HepG2 (cell line): ENCODE results near the gene BUB1B. TPM values are rescaled to one million over a fixed set of nuclear protein-coding genes. Genes with fewer than 3 reads are reported as not detected.

Experiments used
- ATAC-seq: fragments of 200-7000 bp; cut with Tn5 transposase; 3 replicates; pipeline ENCODE4 v1.9.1; 2020; ENCODE audit warnings: mild to moderate bottlenecking, moderate library complexity
- BruUV-seq: library from RNA; stranded (reverse); fragments of 400-500 nt; replicated peaks from 2 replicates; lab custom pipeline; 2021; lab: Mats Ljungman, UMichigan
- CTCF ChIA-PET: fragments of 300-600 bp; formaldehyde crosslinking; extraction: SDS; loops from one replicate; lab custom pipeline; 2021; ENCODE audit warnings: low total read pairs, inconsistent platforms, low intra/inter-chr PET ratio; lab: Yijun Ruan, JAX
- POLR2A ChIA-PET: fragments of 350-600 bp; sonication (Branson Sonifier 250); formaldehyde crosslinking; loops from one replicate; lab custom pipeline; 2020; ENCODE audit warnings: antibody characterized with exemption, inconsistent platforms; lab: Yijun Ruan, JAX
- DNase-seq: peaks from one replicate; pipeline ENCODE4 v3.0.0-alpha.2; 2015; ENCODE audit warnings: low spot score
- FAIRE-seq: peaks from 3 replicates; lab custom pipeline; 2011; peaks lifted over from hg19 to GRCh38; lab: Jason Lieb, UNC
- H2AFZ ChIP-seq: one replicate; pipeline ENCODE4 v1.6.1; 2011; ENCODE audit warnings: low read length, inconsistent platforms
- H3K27ac ChIP-seq: fragments of 300-600 bp; 3 replicates; pipeline ENCODE4 v1.8.0; 2011; ENCODE audit warnings: mixed run types, mild to moderate bottlenecking, mixed read lengths, low read length, inconsistent platforms; ENCODE audit not compliant: insufficient read depth; ENCODE audit errors: extremely low read length
- H3K27me3 ChIP-seq, 2 experiments: fragments of 200-600 bp in 1 of 2; 2 replicates in 1 of 2; 3 replicates in 1 of 2; pipeline versions ENCODE4 v1.6.0 to v1.8.0; 2011; ENCODE audit warnings: low read length in 2 of 2, mild to moderate bottlenecking in 2 of 2, moderate library complexity in 2 of 2, inconsistent platforms in 1 of 2; ENCODE audit not compliant: insufficient read depth in 2 of 2, control insufficient read depth in 1 of 2
- H3K36me3 ChIP-seq, 2 experiments: fragments of 200-600 bp in 1 of 2; replicated peaks in 1 of 2; 2 replicates in 1 of 2; 3 replicates in 1 of 2; pipeline versions ENCODE4 v1.5.1 to v1.8.0; 2011; ENCODE audit warnings: low read length in 2 of 2, inconsistent platforms in 1 of 2; ENCODE audit not compliant: insufficient read depth in 2 of 2, control insufficient read depth in 1 of 2
- H3K4me1 ChIP-seq: 2 replicates; pipeline ENCODE4 v1.5.1; 2012; ENCODE audit warnings: low read length, inconsistent platforms; ENCODE audit not compliant: insufficient read depth
- H3K4me2 ChIP-seq: 2 replicates; pipeline ENCODE4 v1.6.0; 2011; ENCODE audit warnings: low read depth, low read length, inconsistent platforms
- H3K4me3 ChIP-seq, 3 experiments: fragments of 200-600 bp in 1 of 3; sonication (generic), shearing (Covaris generic) in 1 of 3; replicated peaks in 1 of 3; 2 replicates each; pipeline ENCODE4 v1.5.1; 2011 to 2016; ENCODE audit warnings: low read length in 3 of 3, inconsistent platforms in 2 of 3, low read depth in 2 of 3, mild to moderate bottlenecking in 2 of 3, control low read depth in 1 of 3, mixed read lengths in 1 of 3; ENCODE audit not compliant: insufficient read depth in 1 of 3
- H3K79me2 ChIP-seq: one replicate; pipeline ENCODE4 v1.6.1; 2011; ENCODE audit warnings: low read length, inconsistent platforms; ENCODE audit not compliant: insufficient read depth
- H3K9ac ChIP-seq: 2 replicates; pipeline ENCODE4 v1.6.0; 2011; ENCODE audit warnings: mild to moderate bottlenecking, low read depth, low read length, inconsistent platforms; ENCODE audit not compliant: insufficient read depth
- H3K9me3 ChIP-seq: 2 replicates; pipeline ENCODE4 v1.5.1; 2012; ENCODE audit warnings: mild to moderate bottlenecking, low read length
- H4K20me1 ChIP-seq: 2 replicates; pipeline ENCODE4 v1.6.0; 2011; ENCODE audit warnings: inconsistent platforms, mild to moderate bottlenecking, low read length, moderate library complexity; ENCODE audit not compliant: insufficient read depth
- ATF6 ChIP-seq: sonication (generic); formaldehyde crosslinking; conservative IDR thresholded peaks from 2 replicates; pipeline ENCODE4 v1.4.0; 2020; ENCODE audit warnings: missing genetic modification reagents
- DR1 ChIP-seq: sonication (generic); formaldehyde crosslinking; IDR thresholded peaks from 2 replicates; pipeline ENCODE4 v1.8.0; 2021; ENCODE audit warnings: mild to moderate bottlenecking, missing genetic modification reagents, inconsistent platforms
- NKX3-1 ChIP-seq: sonication (generic); formaldehyde crosslinking; IDR thresholded peaks from 2 replicates; pipeline ENCODE4 v1.5.0; 2020; ENCODE audit warnings: missing genetic modification reagents
- PHB2 ChIP-seq: fragments of 450-650 bp; IDR thresholded peaks from 2 replicates; pipeline ENCODE4 v1.6.1; 2018; ENCODE audit not compliant: partially characterized antibody
- REPIN1 ChIP-seq: sonication (generic); formaldehyde crosslinking; IDR thresholded peaks from 2 replicates; pipeline ENCODE4 v1.8.0; 2022; ENCODE audit warnings: missing genetic modification reagents, low read depth, mild to moderate bottlenecking, borderline replicate concordance
- RFXANK ChIP-seq: IDR thresholded peaks from 2 replicates; pipeline ENCODE4 v1.6.1; 2016
- RORA ChIP-seq: sonication (generic); formaldehyde crosslinking; IDR thresholded peaks from 2 replicates; pipeline ENCODE4 v1.5.0; 2020; ENCODE audit warnings: mild to moderate bottlenecking, missing genetic modification reagents, moderate library complexity
- SOX5 ChIP-seq: IDR thresholded peaks from 2 replicates; pipeline ENCODE4 v1.6.1; 2016; ENCODE audit warnings: borderline replicate concordance
- THAP7 ChIP-seq: sonication (generic); formaldehyde crosslinking; IDR thresholded peaks from 2 replicates; pipeline ENCODE4 v1.8.1; 2023; ENCODE audit warnings: mild to moderate bottlenecking, missing genetic modification reagents
- THRA ChIP-seq: sonication (generic); formaldehyde crosslinking; IDR thresholded peaks from 2 replicates; pipeline ENCODE4 v1.4.0; 2020; ENCODE audit warnings: missing genetic modification reagents, borderline replicate concordance
- XBP1 ChIP-seq: sonication (generic); formaldehyde crosslinking; IDR thresholded peaks from 2 replicates; pipeline ENCODE4 v1.5.0; 2020; ENCODE audit warnings: missing genetic modification reagents
- ZIK1 ChIP-seq: sonication (generic); formaldehyde crosslinking; IDR thresholded peaks from 2 replicates; pipeline ENCODE4 v1.5.0; 2020; ENCODE audit warnings: mild to moderate bottlenecking, low read depth, missing genetic modification reagents, borderline replicate concordance
- ZNF282 ChIP-seq: fragments of 450-650 bp; IDR thresholded peaks from 2 replicates; pipeline ENCODE4 v1.6.1; 2018; ENCODE audit not compliant: partially characterized antibody
- ZNF343 ChIP-seq: sonication (generic); formaldehyde crosslinking; IDR thresholded peaks from 2 replicates; pipeline ENCODE4 v1.4.0; 2020; ENCODE audit warnings: mild to moderate bottlenecking, missing genetic modification reagents
- ZNF720 ChIP-seq: sonication (generic); formaldehyde crosslinking; IDR thresholded peaks from 2 replicates; pipeline ENCODE4 v1.4.0; 2020; ENCODE audit warnings: missing genetic modification reagents
- ZNF879 ChIP-seq: sonication (generic); formaldehyde crosslinking; IDR thresholded peaks from 2 replicates; pipeline ENCODE4 v1.8.1; 2023; ENCODE audit warnings: missing genetic modification reagents
- WGBS: methylation state at CpG from one replicate; pipeline ENCODE4 v1.1.6; 2017; ENCODE audit warnings: low lambda C conversion rate; 5-methylcytosine and 5-hydroxymethylcytosine counted together
- in situ Hi-C: cut with HindIII; loops from 2 replicates; pipeline ENCODE4 v1.10.0; 2017; ENCODE audit warnings: low pct_unique_long_range_greater_than_20kb; ENCODE audit not compliant: extremely low pct_ligation_motif_present
- intact Hi-C: fragments of 100-400 bp; cut with micrococcal nuclease; formaldehyde crosslinking; loops from one replicate; pipeline ENCODE4 v1.10.0; 2022; ENCODE audit not compliant: unreplicated experiment
- polyA plus RNA-seq, 8 experiments: library from polyadenylated mRNA; depleted of rRNA in 3 of 8; stranded (reverse) in 7 of 8; unstranded in 1 of 8; fragments of >200 nt; fragmentation: Illumina TruSeq in 4 of 8; extraction: Trizol in 4 of 8; gene quantifications; 2 replicates each; pipeline versions ENCODE4 v1.2.1 to v1.2.3, GENCODE V29; 2011 to 2016; ENCODE audit warnings: low read depth in 4 of 8, missing spikeins in 1 of 8, mixed read lengths in 1 of 8; ENCODE audit not compliant: insufficient read depth in 1 of 8
- total RNA-seq, 5 experiments: library from RNA; depleted of rRNA; stranded (reverse); fragments of >200 nt; fragmentation: Illumina TruSeq; extraction: Trizol; gene quantifications; 2 replicates each; pipeline ENCODE4 v1.2.3, GENCODE V29; 2016; ENCODE audit warnings: low read depth in 1 of 5

The BUB1B gene
- total and polyA plus RNA-seq, 2 of the 13 experiments (the other 11 are each of a cell fraction or from before 2014, with no cell fraction given), result 26.2 to 63.5 TPM

- TF ChIP-seq THRA (CRISPR knock-in tag) (no peak), ZNF879 (CRISPR knock-in tag) (no peak), PHB2 (no peak), XBP1 (CRISPR knock-in tag) (no peak)
Observed at GRCh38 chr15:40244961-40245523, 84.2 kb downstream of the BUB1B start (continued).

- Histone ChIP-seq H3K4me2 (no peak overlapping the region), H3K79me2 (no peaks in the 10 kb centered on the region)
- no peak for FAIRE-seq
- TF ChIP-seq ATF6 (CRISPR knock-in tag) (no peak), ZNF720 (no peak), ZIK1 (CRISPR knock-in tag) (no peak), SOX5 (no peak), DR1 (CRISPR knock-in tag) (no peak), RFXANK (no peak), THAP7 (CRISPR knock-in tag) (no peak), ZNF282 (no peak), REPIN1 (CRISPR knock-in tag) (no peak), ZNF343 (CRISPR knock-in tag) (no peak), RORA (CRISPR knock-in tag) (no peak), NKX3-1 (CRISPR knock-in tag) (no peak)
Observed at GRCh38 chr15:40245666-40246450, 85.0 kb downstream of the BUB1B start.

More at GRCh38 chr15:40245666-40246450, 85.0 kb downstream of the BUB1B start:
- intact Hi-C loops, result no loop called here
- POLR2A ChIA-PET, result no interaction called here
- 55% methylated on average over 7 of the region's 9 CpGs for WGBS
- DNase-seq, result no peak
- H3K9ac ChIP-seq, result no peak overlapping the region
- peaks cover 0 to 51% of the 10 kb centered on the region in 2 experiments; a peak in 4 of 5 replicates for H3K27me3 ChIP-seq
- no peak overlapping the region for H3K27ac ChIP-seq
- CTCF ChIA-PET, result no interaction called here
- H2AFZ ChIP-seq, result no peak overlapping the region
- ATAC-seq, result no peak
- no peaks in the 10 kb centered on the region for H4K20me1 ChIP-seq
- in situ Hi-C loops, result no loop called here
- H3K4me1 ChIP-seq, result peaks cover 28% of the 10 kb centered on the region
- H3K4me3 ChIP-seq, result no peak overlapping the region
- no TSS peak for BruUV-seq
- no peaks in the 10 kb centered on the region for H3K36me3 ChIP-seq
- no peaks in the 10 kb centered on the region for H3K9me3 ChIP-seq
